ENCODE data around the gene TOR1B.

GRCh38 chr9:129835128-129835859, 32.3 kb downstream of the TOR1B start, which contains the start of the genes C9orf78 and USP20:
- TF ChIP-seq CTCF (IDR thresholded peaks at IDR 0.05) (no peak), POLR2A (IDR thresholded peaks at IDR 0.05) (peak in 1 of 2 donors; percentile 91)

Data from lower leg skin (tissue), 3 donors.